ENCODE results near the gene SMG5. TPM values are rescaled to one million over a fixed set of nuclear protein-coding genes. Genes with fewer than 3 reads are reported as not detected.

The SMG5 gene
- polyA plus RNA-seq, 1 of the 3 experiments (the other 2 are of a cell fraction) = 21.3 TPM

- Histone ChIP-seq H3K4me3 (ENCODE audit: low read depth in 2 of 2, low read length in 1 of 2) (no peak overlapping the region), H4K20me1 (ENCODE audit: insufficient read depth) (peaks cover 15% of the 10 kb centered on the region), H3F3A (replicated peaks; ENCODE audit: insufficient read depth) (peaks cover 20% of the 10 kb centered on the region), H3K9me2 (no peaks in the 10 kb centered on the region), H3K9me3 (no peaks in the 10 kb centered on the region), H3K4me2 (no peak overlapping the region), H3K4me1 (ENCODE audit: control insufficient read depth in 1 of 2, insufficient read depth in 2 of 2, low read depth in 1 of 2, low read length in 1 of 2) (peaks cover 10 to 17% of the 10 kb centered on the region in 2 experiments; a peak in 2 of 4 replicates), H3K79me2 (ENCODE audit: insufficient read depth) (peaks cover 33% of the 10 kb centered on the region), H3K36me3 (replicated peaks in 1 of 2; ENCODE audit: control insufficient read depth in 1 of 2, insufficient read depth in 2 of 2, low read length in 1 of 2) (peaks cover 4 to 17% of the 10 kb centered on the region in 2 experiments), H3K27ac (ENCODE audit: low read depth in 2 of 2, low read length in 1 of 2) (no peak overlapping the region), H3K9ac (no peak overlapping the region), H2AFZ (ENCODE audit: low read depth) (no peak overlapping the region), H3K27me3 (ENCODE audit: insufficient read depth) (no peaks in the 10 kb centered on the region)
- WGBS (ENCODE audit: low lambda C conversion rate) = 89% methylated on average over 5 of the region's 21 CpGs
- POLR2A ChIA-PET = interaction anchor here (0.8 kb wide), 1 partner anchor 10 kb away, joined by 3 read pairs; the partner anchor contains the start of gene GLMP
- TF ChIP-seq NFIC (IDR thresholded peaks at IDR 0.05; ENCODE audit: borderline replicate concordance) = no peak
- TF ChIP-seq MAX (IDR thresholded peaks at IDR 0.05; ENCODE audit: low read depth) = no peak
- no peak for TF ChIP-seq ZBTB33 (IDR thresholded peaks at IDR 0.05; ENCODE audit: borderline replicate concordance, low read depth)
- TF ChIP-seq TEAD4 (IDR thresholded peaks at IDR 0.05; ENCODE audit: borderline replicate concordance, insufficient read depth) = no peak
- TF ChIP-seq FOSL2 (IDR thresholded peaks at IDR 0.05; ENCODE audit: borderline replicate concordance, low read depth) = no peak
- TF ChIP-seq CTCF (IDR thresholded peaks at IDR 0.05) = no peak
- no peak for TF ChIP-seq RFX5 (IDR thresholded peaks at IDR 0.05; ENCODE audit: low read length)
- TF ChIP-seq SIN3A (IDR thresholded peaks at IDR 0.05; ENCODE audit: borderline replicate concordance, low read depth, low read length) = no peak
- TF ChIP-seq IRF3 (IDR thresholded peaks at IDR 0.05; ENCODE audit: low read depth, low read length) = no peak
- TF ChIP-seq MXI1 (IDR thresholded peaks at IDR 0.05; ENCODE audit: low read depth, low read length) = no peak
- no peak for TF ChIP-seq NRF1 (IDR thresholded peaks at IDR 0.05; ENCODE audit: low read depth, low read length)
- TF ChIP-seq GABPA (IDR thresholded peaks at IDR 0.05; ENCODE audit: low read depth) = no peak
- no peak for TF ChIP-seq CHD2 (IDR thresholded peaks at IDR 0.05; ENCODE audit: low read length, partially characterized antibody)
- no peak for TF ChIP-seq RAD21 (IDR thresholded peaks at IDR 0.05; ENCODE audit: low read length)
- no peak for TF ChIP-seq EZH2phosphoT487 (IDR thresholded peaks at IDR 0.05; ENCODE audit: borderline replicate concordance, low read depth)
- TF ChIP-seq PBX3 (IDR thresholded peaks at IDR 0.05) = no peak
- no peak for TF ChIP-seq EP300 (IDR thresholded peaks at IDR 0.05; ENCODE audit: borderline replicate concordance in 1 of 2, low read depth in 1 of 2, low read length in 1 of 2)
- TF ChIP-seq REST (IDR thresholded peaks at IDR 0.05; ENCODE audit: low read depth, low read length) = no peak
- no peak for DNase-seq
- CTCF ChIA-PET = interaction anchor here (1.2 kb wide), 1 partner anchor 50 kb away, joined by 3 read pairs; no protein-coding TSS in a partner anchor
Observed at GRCh38 chr1:156285437-156285836, 2.8 kb upstream of the SMG5 start.

Data from SK-N-SH (cell line).